HL-60/S4 treated with phorbol 12-myristate 13-acetate at 8.2 ng/mL for 4 days and 3 days (cell line): ENCODE measurements around the gene BORCS5.
"Not testable (repeated sequence)": the region's sequence is repeated elsewhere in the genome, so short reads cannot be mapped to it uniquely, and the experiment has no call there.

Experiments
- in situ Hi-C: fragments of 300-500 bp; cut with MboI; formaldehyde crosslinking; loops from 2 replicates; pipeline ENCODE4 v1.15.0; 2022; ENCODE audit warnings: low sequenced_read_pairs

Gene BORCS5

GRCh38 chr12:12451098-12451497 is 94.2 kb downstream of the BORCS5 start:
- in situ Hi-C loops, result no loop called here

- in situ Hi-C loops, result no loop called here
Observed at GRCh38 chr12:12452326-12452902, 95.5 kb downstream of the BORCS5 start.

GRCh38 chr12:12453635-12454034 is 96.8 kb downstream of the BORCS5 start:
- in situ Hi-C loops, result no loop called here

GRCh38 chr12:12454315-12454714 is 97.4 kb downstream of the BORCS5 start:
- in situ Hi-C loops, result no loop called here

- in situ Hi-C loops, result no loop called here
Observed at GRCh38 chr12:12456637-12457036, 99.8 kb downstream of the BORCS5 start.

- in situ Hi-C loops, result no loop called here
Observed at GRCh38 chr12:12460935-12461922, 104.4 kb downstream of the BORCS5 start.

- in situ Hi-C loops, result no loop called here
Observed at GRCh38 chr12:12461923-12462315, 105.0 kb downstream of the BORCS5 start.

GRCh38 chr12:12465522-12465921 is 108.6 kb downstream of the BORCS5 start:
- in situ Hi-C loops, result no loop called here

- in situ Hi-C loops, result no loop called here
Observed at GRCh38 chr12:12466157-12466556, 109.3 kb downstream of the BORCS5 start.

- in situ Hi-C loops, result no loop called here
Observed at GRCh38 chr12:12467264-12467663, 110.4 kb downstream of the BORCS5 start.

- in situ Hi-C loops, result no loop called here
Observed at GRCh38 chr12:12467688-12468261, 110.9 kb downstream of the BORCS5 start.

GRCh38 chr12:12468575-12468974 is 111.7 kb downstream of the BORCS5 start:
- in situ Hi-C loops, result no loop called here

GRCh38 chr12:12469386-12469785 is 112.5 kb downstream of the BORCS5 start:
- in situ Hi-C loops, result no loop called here

GRCh38 chr12:12470751-12471306 is 114.0 kb downstream of the BORCS5 start:
- in situ Hi-C loops, result no loop called here

- in situ Hi-C loops, result not testable (repeated sequence)
Observed at GRCh38 chr12:12471982-12472961, 115.4 kb downstream of the BORCS5 start.

- in situ Hi-C loops, result no loop called here
Observed at GRCh38 chr12:12473223-12473622, 116.3 kb downstream of the BORCS5 start.

GRCh38 chr12:12474471-12474928 is 117.6 kb downstream of the BORCS5 start:
- in situ Hi-C loops, result no loop called here

GRCh38 chr12:12474931-12475795 is 118.3 kb downstream of the BORCS5 start:
- in situ Hi-C loops, result no loop called here

GRCh38 chr12:12476857-12477531 is 120.1 kb downstream of the BORCS5 start:
- in situ Hi-C loops, result no loop called here
